Measurements from ENCODE around the gene EIPR1. TPM values are rescaled to one million over a fixed set of nuclear protein-coding genes. Genes with fewer than 3 reads are reported as not detected.

Gene EIPR1
- total RNA-seq, 4 donors from 2014 or later, result 13.1 to 41.0 (median 27.4) TPM

Other genes with a start within 250 kb of the EIPR1 start
- gene TRAPPC12, start 1.9 kb upstream of the EIPR1 start, total RNA-seq, result 100 to 1,000 TPM in 3 of 4 donors, 10 to 100 TPM in 1; 78.2 to 341 (median 183) TPM
- gene ADI1, start 141.7 kb upstream of the EIPR1 start, total RNA-seq, result 100 to 1,000 TPM in 1 of 4 donors, 10 to 100 TPM in 3; 44.1 to 110 (median 78.1) TPM
- gene RNASEH1, start 180.5 kb upstream of the EIPR1 start, total RNA-seq, result 10 to 100 TPM in 2 of 4 donors, 1 to 10 TPM in 2; 7.4 to 12.4 (median 11.0) TPM
- 1,000 to 10,000 TPM; 1,279 to 3,433 (median 2,045) TPM for gene RPS7, start 197.4 kb upstream of the EIPR1 start, total RNA-seq
- 1 to 10 TPM in 2 of 4 donors, not detected in 2; 1.6 to 2.0 TPM for gene COLEC11, start 217.3 kb upstream of the EIPR1 start, total RNA-seq